HG02678 (cell line): ENCODE measurements around the gene ATXN7L3.
A peak's percentile ranks its signal among the peaks of the same experiment; 100 is the strongest.

Experiments used
- ATAC-seq: cut with Tn5 transposase; IDR thresholded peaks from one replicate; pipeline ENCODE4 v1.9.1; 2021; ENCODE audit warnings: mild to moderate bottlenecking, moderate library complexity; ENCODE audit not compliant: unreplicated experiment

Gene ATXN7L3

DNA sequence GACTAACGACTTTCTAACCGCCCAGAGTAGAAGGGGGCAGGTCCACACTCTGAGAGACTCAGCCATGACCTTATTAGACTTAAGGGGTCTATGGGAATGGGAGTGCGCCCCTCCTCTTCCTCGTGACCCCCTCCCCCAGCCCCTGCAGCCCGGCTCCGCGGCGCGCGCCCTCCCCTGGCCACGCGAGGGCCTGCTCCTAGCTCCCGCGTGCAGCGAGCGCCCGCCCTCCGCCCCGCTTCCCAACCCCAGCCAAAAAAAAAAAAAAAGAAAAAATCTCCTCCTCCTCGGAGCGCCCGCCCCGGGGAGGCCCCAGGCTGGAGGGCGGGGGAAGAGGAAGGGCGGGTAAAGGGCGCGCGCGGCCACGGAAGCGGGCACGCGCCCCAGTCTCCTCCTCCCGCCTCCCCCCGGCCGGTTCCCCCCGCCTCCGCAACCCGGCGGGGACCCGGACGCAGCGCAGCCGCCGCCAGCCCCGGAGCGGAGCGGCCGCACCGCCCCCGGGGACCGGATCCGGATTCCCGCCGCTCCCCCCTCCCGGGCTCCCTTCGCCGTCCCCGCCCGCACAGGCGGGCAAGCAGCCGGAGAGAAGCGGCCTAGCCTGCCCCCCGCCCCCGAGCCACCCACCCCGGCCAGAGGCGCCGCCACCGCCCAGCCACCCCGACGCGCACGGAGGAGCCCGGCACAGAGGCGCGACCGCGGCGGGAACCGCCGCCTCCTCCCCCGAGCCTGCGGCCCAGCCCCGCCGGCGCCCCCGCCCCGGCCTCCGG lies 18.8 kb upstream of the ATXN7L3 start:
- ATAC-seq: peak; percentile 48

GRCh38 chr17:44217738-44218343 lies 18.2 kb upstream of the ATXN7L3 start:
- no peak for ATAC-seq

- ATAC-seq: no peak
These were observed 17.0 kb upstream of the ATXN7L3 start for GRCh38 chr17:44216694-44217093.

DNA sequence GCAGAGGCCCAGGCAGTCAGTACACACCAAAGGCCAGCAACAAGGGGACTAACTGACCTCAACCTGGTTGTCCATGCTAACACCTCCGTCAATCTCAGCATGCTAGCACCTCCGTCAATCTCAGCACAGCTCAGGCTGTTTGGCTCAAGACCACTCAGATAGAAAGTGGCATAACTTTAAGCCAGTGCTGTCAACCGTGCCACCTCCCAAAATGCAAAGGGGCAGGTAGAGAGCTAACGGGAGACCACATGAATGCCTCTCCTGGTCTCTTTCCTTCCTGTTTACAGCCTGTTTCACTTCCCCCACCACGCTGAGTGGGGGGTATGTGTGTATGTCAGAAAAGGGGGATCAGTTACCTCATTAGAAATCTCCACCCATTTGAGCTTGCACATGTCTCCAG lies 16.5 kb upstream of the ATXN7L3 start:
- ATAC-seq: no peak

GRCh38 chr17:44214896-44215295 lies 15.2 kb upstream of the ATXN7L3 start:
- ATAC-seq: no peak

GRCh38 chr17:44214230-44214494 lies 14.5 kb upstream of the ATXN7L3 start:
- no peak for ATAC-seq

DNA sequence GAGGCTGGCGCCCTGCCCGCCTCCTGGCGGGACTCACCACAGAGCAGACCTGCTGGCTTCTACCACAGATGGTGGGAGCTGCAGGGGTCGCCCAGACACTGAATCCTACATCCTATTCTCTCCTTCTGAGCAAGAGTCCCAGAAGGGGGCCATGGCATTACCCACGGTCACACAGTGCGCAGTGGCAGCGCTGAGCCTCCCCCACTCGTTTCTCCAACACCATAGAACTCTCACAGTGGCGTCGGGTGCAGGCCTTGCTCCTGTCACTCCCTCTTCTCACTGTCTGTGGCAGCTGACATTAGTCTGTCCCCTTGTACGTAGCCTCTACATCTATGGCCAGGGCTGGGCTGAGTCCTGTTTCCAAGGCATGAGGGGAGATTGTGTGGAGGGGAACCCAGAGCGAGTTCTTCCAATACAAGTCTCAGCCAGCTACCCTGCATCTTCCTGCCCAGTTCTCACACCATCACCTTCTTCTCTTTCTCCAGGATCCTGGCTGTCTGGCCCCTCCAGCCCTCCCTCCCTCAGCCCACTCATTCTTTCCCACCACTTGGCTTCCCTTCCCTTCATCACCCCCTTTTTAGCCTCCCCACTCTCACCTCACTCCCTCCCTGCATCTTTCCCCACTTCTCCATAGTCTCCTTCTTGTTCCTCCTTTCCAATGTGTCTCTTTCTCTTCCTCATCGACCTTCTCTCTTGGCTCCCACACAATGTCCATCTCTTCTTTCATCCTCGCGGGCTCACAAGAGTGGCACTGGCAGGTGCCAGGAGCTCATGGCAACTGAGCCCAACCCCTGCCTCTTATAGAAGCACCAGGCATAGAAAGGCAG lies 13.9 kb upstream of the ATXN7L3 start:
- no peak for ATAC-seq

GRCh38 chr17:44212507-44213402 lies 13.1 kb upstream of the ATXN7L3 start:
- no peak for ATAC-seq

GRCh38 chr17:44211281-44212265 lies 11.9 kb upstream of the ATXN7L3 start:
- no peak for ATAC-seq

DNA sequence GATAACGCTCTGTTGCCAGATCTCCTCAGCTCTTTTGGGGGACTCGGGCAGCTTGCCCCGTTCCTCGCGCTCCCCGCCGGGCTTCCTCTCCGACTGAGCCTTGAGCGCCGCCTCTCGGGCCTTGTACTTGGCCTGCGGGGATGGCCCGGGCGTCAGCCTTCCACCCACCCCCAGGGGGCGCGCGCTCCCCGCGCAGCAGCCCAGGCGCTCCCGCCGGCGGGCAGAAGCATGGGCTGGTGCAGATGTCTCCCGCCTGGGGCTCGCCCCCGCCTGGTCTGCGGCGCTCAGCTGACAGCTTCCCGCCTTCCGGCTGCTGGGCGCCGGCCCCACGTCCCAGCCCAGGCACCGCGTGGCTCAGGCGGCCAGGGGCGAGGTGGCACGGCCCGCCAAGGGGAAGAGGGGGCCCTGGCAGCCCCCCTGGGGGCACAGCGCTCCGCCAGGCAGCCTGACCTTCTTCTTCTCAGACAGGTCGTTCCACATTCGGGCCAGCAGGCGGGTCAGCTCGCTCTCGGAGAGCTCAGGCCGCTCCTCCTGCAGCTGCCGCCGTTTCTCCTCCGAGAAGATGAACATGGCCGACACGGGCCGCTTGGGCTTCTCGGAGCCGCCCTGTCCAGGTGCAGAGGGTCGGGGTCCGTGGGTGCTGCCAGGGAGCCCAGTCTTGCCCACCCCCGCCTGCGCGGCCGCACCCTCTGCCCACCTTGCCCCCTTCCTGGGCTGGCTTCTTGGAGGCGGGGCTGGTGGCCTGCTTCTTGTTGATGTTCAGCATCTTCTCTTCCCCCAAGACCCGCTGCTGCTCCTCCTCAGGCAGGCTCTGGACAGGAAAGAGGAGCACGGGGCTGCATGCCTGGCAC lies 10.9 kb upstream of the ATXN7L3 start:
- peak; percentile 79 for ATAC-seq

DNA sequence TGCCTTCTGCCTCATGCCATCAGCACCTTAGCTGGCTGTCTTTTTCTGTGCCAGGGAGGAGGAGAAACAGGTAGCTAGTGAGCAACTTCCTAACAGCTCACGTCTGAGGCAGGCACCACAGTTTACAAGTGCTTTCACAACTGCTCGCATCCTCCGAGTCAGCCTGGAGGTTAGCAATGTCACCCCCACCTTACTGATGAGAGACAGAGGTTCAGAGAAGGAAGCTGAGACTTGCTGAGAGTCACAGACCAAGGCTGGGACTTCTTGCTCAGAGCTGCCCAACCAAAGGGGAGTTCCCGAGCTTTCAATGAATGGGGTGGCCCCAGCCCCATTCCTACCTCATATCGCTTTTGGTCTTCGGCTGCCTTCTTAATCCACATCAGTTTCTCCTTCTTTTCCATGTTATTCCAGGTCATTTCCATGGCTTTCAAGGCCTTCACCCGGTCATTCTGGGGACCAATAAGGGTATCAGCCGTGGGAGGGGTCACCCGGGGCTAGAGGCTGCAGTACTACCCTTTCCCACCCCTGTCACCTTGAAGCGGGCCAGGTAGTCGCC lies 10.2 kb upstream of the ATXN7L3 start:
- no peak for ATAC-seq

- ATAC-seq: no peak
These were observed 8.1 kb upstream of the ATXN7L3 start for GRCh38 chr17:44207743-44208142.

GRCh38 chr17:44207319-44207718 lies 7.6 kb upstream of the ATXN7L3 start:
- ATAC-seq: no peak

GRCh38 chr17:44206825-44207155 lies 7.1 kb upstream of the ATXN7L3 start:
- ATAC-seq: no peak

- no peak for ATAC-seq
These were observed 6.5 kb upstream of the ATXN7L3 start for GRCh38 chr17:44205962-44206824.

DNA sequence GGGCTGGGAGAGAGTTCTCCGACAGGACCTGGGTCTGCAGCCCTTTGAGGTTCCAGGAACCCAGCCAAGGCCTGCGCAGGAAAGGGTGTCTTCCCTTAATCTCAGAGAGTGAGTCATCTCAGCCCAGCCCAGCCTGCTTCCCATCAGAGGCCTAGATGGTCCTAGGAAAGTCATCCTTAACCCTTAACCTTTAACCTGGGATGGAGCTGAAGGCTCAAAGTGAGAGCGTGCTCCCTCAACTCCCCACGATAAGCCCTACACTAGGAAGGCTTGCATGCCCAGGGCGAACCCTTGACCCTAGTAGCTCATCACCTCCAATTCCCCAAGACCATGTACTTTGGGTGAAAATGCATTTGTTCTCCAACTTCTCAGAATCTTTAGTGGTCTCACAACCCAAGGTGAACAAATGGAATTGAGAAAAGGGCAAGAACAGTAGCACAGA lies 4.8 kb upstream of the ATXN7L3 start:
- ATAC-seq: no peak

DNA sequence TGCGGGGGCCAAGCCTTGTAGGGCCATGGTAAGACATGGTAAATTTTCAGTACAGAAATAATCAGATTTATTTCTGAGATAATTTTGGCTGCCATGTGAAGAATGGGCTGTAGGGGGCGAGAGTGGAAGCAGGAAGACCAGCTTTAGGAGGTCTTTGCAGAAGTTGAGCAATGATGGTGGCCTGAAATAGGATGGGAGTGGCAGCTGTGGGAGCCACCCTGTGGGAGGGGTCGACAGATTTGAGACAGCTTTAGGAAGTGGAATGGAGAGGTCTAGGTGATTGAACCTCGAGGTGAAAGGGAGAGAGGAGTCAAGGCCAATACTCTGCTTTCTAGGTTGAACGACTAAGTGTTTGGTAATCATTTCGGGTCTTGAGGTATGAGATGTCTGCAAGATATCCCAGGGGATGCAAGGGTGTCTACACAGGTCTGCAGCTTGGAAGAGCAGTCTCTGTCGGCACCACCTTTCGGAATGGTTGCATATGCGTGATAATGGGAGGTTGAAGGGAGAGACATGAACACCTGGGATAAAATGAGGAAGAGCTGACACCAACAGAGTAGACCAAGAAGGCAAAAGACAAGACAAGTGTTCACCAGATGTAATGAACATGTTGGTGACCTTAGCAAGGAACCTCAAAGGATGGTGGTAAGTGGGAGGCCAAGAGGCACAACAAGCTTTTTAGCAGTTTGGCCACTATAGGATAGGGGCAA lies 4.2 kb upstream of the ATXN7L3 start:
- ATAC-seq: no peak
